Measurements from ENCODE around the gene RARB.

RARB gene

GRCh38 chr3:25423780-25424588 lies 4.1 kb upstream of the RARB start:
- no peak for DNase-seq (ENCODE audit: low read depth)

GRCh38 chr3:25424614-25425013 lies 3.4 kb upstream of the RARB start:
- DNase-seq (ENCODE audit: low read depth): no peak

- no peak for DNase-seq (ENCODE audit: low read depth)
Observed at GRCh38 chr3:25426408-25426807, 1.7 kb upstream of the RARB start.

GRCh38 chr3:25427155-25427554 lies 908 bp upstream of the RARB start:
- DNase-seq (ENCODE audit: low read depth): no peak

- DNase-seq (ENCODE audit: low read depth): no peak
Observed at GRCh38 chr3:25427563-25427941, 511 bp upstream of the RARB start.

- no peak for DNase-seq (ENCODE audit: low read depth)
Observed at GRCh38 chr3:25428789-25429335, 799 bp downstream of the RARB start.

- DNase-seq (ENCODE audit: low read depth): no peak
Observed at GRCh38 chr3:25429361-25430286, 1.6 kb downstream of the RARB start.

- DNase-seq (ENCODE audit: low read depth): no peak
Observed at GRCh38 chr3:25430287-25430934, 2.3 kb downstream of the RARB start.

- no peak for DNase-seq (ENCODE audit: low read depth)
Observed at GRCh38 chr3:25430935-25431770, 3.1 kb downstream of the RARB start.

GRCh38 chr3:25432176-25432720 lies 4.2 kb downstream of the RARB start:
- DNase-seq (ENCODE audit: low read depth): no peak

- DNase-seq (ENCODE audit: low read depth): no peak
Observed at GRCh38 chr3:25433106-25433505, 5.0 kb downstream of the RARB start.

- no peak for DNase-seq (ENCODE audit: low read depth)
Observed at GRCh38 chr3:25433868-25434267, 5.8 kb downstream of the RARB start.

GRCh38 chr3:25437953-25438352 lies 9.9 kb downstream of the RARB start:
- no peak for DNase-seq (ENCODE audit: low read depth)

- DNase-seq (ENCODE audit: low read depth): no peak
Observed at GRCh38 chr3:25438791-25439555, 10.9 kb downstream of the RARB start.

- DNase-seq (ENCODE audit: low read depth): no peak
Observed at GRCh38 chr3:25441234-25441856, 13.3 kb downstream of the RARB start.

- DNase-seq (ENCODE audit: low read depth): no peak
Observed at GRCh38 chr3:25442486-25442885, 14.4 kb downstream of the RARB start.

- no peak for DNase-seq (ENCODE audit: low read depth)
Observed at GRCh38 chr3:25444273-25444672, 16.2 kb downstream of the RARB start.

- DNase-seq (ENCODE audit: low read depth): no peak
Observed at GRCh38 chr3:25445731-25446130, 17.7 kb downstream of the RARB start.

GRCh38 chr3:25447285-25447684 lies 19.2 kb downstream of the RARB start:
- no peak for DNase-seq (ENCODE audit: low read depth)

- DNase-seq (ENCODE audit: low read depth): no peak
Observed at GRCh38 chr3:25447925-25448324, 19.9 kb downstream of the RARB start.
